ENCODE measurements around the gene TMEM106B. TPM values are rescaled to one million over a fixed set of nuclear protein-coding genes. Genes with fewer than 3 reads are reported as not detected.
A peak's percentile ranks its signal among the peaks of the same experiment; 100 is the strongest.

TMEM106B gene
- total and polyA plus RNA-seq, 10 of the 15 experiments (the other 5 are each of a cell fraction or from before 2014, with no cell fraction given), result 3.7 to 21.2 (median 12.3) TPM

DNA sequence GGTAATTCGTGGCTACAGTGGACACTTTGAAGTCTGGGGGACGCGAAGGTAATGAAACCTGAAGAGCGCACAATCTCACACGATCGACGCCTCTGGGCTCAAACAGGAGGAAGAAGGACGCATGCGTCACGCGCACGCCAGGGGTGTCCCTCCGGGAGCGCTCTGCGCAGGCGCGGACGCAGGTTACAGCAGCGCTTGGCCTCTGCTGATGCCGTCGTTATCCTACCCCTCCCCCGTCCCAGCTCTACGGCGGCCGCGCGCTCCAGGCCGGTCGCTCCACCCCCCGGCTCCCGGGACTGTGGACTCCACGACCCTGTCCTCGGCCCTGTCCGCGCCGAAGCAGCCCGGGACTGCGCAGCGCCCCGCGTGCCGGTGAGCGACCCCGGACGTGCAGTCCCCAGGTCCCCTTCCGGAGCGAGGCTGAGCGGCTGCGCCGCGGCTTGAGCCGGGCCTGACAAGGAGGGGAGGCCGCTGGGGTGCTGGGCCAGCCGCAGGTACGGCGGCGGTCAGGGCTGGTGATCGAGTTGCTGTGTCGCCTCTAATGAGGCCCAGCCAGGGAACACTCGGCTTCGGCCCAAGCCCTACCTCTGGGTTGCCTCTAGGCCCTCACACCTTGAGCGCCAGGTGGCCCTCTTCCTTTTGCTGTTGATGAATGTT, at the start of gene TMEM106B (continued):
- TF ChIP-seq NR2C1 (IDR thresholded peaks at IDR 0.05) (peak; percentile 78), IKZF2 (IDR thresholded peaks at IDR 0.05) (no peak), POLR2AphosphoS2 (IDR thresholded peaks at IDR 0.05; ENCODE audit: low read depth, low read length) (peak; percentile 63; the same call in 1 of the 2 replicates), SIN3A (IDR thresholded peaks at IDR 0.05; ENCODE audit: low read depth, low read length) (no peak), NR2F1 (conservative IDR thresholded peaks at IDR 0.05) (peak; percentile 75), PML (IDR thresholded peaks at IDR 0.05; ENCODE audit: low read length) (peak; percentile 82; the same call in 1 of the 2 replicates), CBX5 (IDR thresholded peaks at IDR 0.05; ENCODE audit: low read depth) (no peak), SKIL (IDR thresholded peaks at IDR 0.05; ENCODE audit: low read depth, poor library complexity, severe bottlenecking) (no peak), IKZF1 (conservative IDR thresholded peaks at IDR 0.05) (peak; percentile 90)
- TF ChIP-seq, protein P1, sequence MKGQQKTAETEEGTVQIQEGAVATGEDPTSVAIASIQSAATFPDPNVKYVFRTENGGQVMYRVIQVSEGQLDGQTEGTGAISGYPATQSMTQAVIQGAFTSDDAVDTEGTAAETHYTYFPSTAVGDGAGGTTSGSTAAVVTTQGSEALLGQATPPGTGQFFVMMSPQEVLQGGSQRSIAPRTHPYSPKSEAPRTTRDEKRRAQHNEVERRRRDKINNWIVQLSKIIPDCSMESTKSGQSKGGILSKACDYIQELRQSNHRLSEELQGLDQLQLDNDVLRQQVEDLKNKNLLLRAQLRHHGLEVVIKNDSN (IDR thresholded peaks at IDR 0.05; ENCODE audit: borderline replicate concordance, extremely low read length, insufficient read depth, low read depth, low read length), result peak; percentile 17
- TF ChIP-seq, protein P2, sequence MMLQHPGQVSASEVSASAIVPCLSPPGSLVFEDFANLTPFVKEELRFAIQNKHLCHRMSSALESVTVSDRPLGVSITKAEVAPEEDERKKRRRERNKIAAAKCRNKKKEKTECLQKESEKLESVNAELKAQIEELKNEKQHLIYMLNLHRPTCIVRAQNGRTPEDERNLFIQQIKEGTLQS (IDR thresholded peaks at IDR 0.05; ENCODE audit: borderline replicate concordance, extremely low read depth, low read depth, low read length), result no peak
